ENCODE measurements around the gene PAPPA2.
"Not testable (repeated sequence)": the region's sequence is repeated elsewhere in the genome, so short reads cannot be mapped to it uniquely, and the experiment has no call there.

Gene PAPPA2

GRCh38 chr1:176619261-176619660 lies 156.3 kb downstream of the PAPPA2 start:
- DNase-seq (ENCODE audit: insufficient read length) = no peak
- no peak for FAIRE-seq

DNA sequence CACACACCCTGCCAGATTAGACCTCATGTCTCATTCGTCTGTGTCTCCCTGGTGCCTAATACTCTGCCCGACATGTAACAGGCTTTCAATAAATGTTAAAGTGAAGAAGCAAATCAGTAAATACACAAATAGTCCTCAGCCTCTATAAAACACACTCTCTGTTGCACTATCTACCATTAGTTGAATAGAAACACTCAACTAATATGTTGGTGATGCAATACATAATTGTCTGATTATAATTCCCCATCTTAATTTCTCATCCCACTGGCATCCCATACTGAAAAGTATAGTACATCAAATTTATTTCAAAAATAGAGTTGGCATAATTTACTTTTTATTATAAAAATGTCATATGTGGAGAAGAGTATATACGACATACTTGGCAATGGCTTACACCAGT lies 162.4 kb downstream of the PAPPA2 start:
- TF ChIP-seq POLR2A (IDR thresholded peaks at IDR 0.05; ENCODE audit: low read depth, low read length) (no peak), POLR2AphosphoS5 (IDR thresholded peaks at IDR 0.05; ENCODE audit: low read depth, low read length) (no peak), TAF1 (IDR thresholded peaks at IDR 0.05; ENCODE audit: borderline replicate concordance, low read depth, low read length) (no peak)
- FAIRE-seq (no peak), DNase-seq (ENCODE audit: insufficient read length) (no peak)

More at GRCh38 chr1:176619261-176619660, 156.3 kb downstream of the PAPPA2 start:
- TF ChIP-seq POLR2AphosphoS5 (IDR thresholded peaks at IDR 0.05; ENCODE audit: low read depth, low read length) (no peak), TAF1 (IDR thresholded peaks at IDR 0.05; ENCODE audit: borderline replicate concordance, low read depth, low read length) (no peak), POLR2A (IDR thresholded peaks at IDR 0.05; ENCODE audit: low read depth, low read length) (no peak)

GRCh38 chr1:176626572-176627061 lies 163.6 kb downstream of the PAPPA2 start:
- no peak for FAIRE-seq
- TF ChIP-seq POLR2AphosphoS5 (IDR thresholded peaks at IDR 0.05; ENCODE audit: low read depth, low read length) (no peak), POLR2A (IDR thresholded peaks at IDR 0.05; ENCODE audit: low read depth, low read length) (no peak), TAF1 (IDR thresholded peaks at IDR 0.05; ENCODE audit: borderline replicate concordance, low read depth, low read length) (no peak)
- no peak for DNase-seq (ENCODE audit: insufficient read length)

GRCh38 chr1:176628775-176629174 lies 165.8 kb downstream of the PAPPA2 start:
- DNase-seq (ENCODE audit: insufficient read length) (no peak), FAIRE-seq (no peak)
- TF ChIP-seq POLR2A (IDR thresholded peaks at IDR 0.05; ENCODE audit: low read depth, low read length) = no peak
- no peak for TF ChIP-seq TAF1 (IDR thresholded peaks at IDR 0.05; ENCODE audit: borderline replicate concordance, low read depth, low read length)
- no peak for TF ChIP-seq POLR2AphosphoS5 (IDR thresholded peaks at IDR 0.05; ENCODE audit: low read depth, low read length)

GRCh38 chr1:176634733-176635132 lies 171.8 kb downstream of the PAPPA2 start:
- FAIRE-seq = not testable (repeated sequence)

DNA sequence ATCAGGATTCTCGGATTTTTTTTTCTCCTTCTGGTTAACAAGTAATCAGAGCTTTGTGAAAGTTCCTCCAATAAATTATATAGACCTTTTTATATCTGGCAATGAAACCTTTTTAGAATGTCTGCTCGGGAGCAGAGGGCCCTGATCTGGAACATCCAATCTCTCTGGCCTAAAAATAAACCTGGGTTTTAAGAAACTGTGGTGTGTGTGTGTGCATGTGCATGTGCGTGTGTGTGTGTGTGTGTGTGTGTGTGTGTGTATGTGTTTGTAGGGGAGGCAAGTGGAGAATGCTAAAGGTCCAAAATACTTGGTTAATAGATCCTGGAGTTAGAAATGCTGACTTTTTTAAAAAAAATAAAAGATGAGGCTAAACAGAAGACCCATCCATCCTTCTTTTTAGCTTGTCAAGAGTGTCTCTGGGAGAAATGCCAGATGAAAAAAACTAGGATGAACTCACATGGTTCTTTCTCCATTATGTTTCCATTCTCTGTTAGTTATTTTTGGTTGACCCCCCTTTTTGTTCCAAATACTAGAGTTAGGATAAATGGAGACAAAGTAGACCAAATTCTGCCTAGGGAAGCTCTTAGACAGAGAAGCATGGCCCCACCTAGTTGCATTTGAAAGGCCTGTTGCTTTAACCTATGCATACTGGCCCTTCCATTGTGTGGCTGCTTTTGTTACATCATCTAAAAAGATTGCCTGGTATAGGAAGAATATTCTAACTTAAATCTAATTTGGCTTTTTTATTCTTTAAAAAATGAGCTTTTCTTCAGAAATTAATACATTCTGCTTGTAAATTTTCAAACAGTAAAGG lies 175.9 kb downstream of the PAPPA2 start:
- FAIRE-seq = no peak
- TF ChIP-seq POLR2A (IDR thresholded peaks at IDR 0.05; ENCODE audit: low read depth, low read length) (no peak), TAF1 (IDR thresholded peaks at IDR 0.05; ENCODE audit: borderline replicate concordance, low read depth, low read length) (no peak), POLR2AphosphoS5 (IDR thresholded peaks at IDR 0.05; ENCODE audit: low read depth, low read length) (no peak)
- no peak for DNase-seq (ENCODE audit: insufficient read length)

More at GRCh38 chr1:176634733-176635132, 171.8 kb downstream of the PAPPA2 start:
- DNase-seq (ENCODE audit: insufficient read length) = not testable (repeated sequence)

- FAIRE-seq = no peak
- DNase-seq (ENCODE audit: insufficient read length) = no peak
- no peak for TF ChIP-seq TAF1 (IDR thresholded peaks at IDR 0.05; ENCODE audit: borderline replicate concordance, low read depth, low read length)
- TF ChIP-seq POLR2A (IDR thresholded peaks at IDR 0.05; ENCODE audit: low read depth, low read length) = no peak
- no peak for TF ChIP-seq POLR2AphosphoS5 (IDR thresholded peaks at IDR 0.05; ENCODE audit: low read depth, low read length)
Measured at GRCh38 chr1:176643536-176643935, 180.6 kb downstream of the PAPPA2 start.

DNA sequence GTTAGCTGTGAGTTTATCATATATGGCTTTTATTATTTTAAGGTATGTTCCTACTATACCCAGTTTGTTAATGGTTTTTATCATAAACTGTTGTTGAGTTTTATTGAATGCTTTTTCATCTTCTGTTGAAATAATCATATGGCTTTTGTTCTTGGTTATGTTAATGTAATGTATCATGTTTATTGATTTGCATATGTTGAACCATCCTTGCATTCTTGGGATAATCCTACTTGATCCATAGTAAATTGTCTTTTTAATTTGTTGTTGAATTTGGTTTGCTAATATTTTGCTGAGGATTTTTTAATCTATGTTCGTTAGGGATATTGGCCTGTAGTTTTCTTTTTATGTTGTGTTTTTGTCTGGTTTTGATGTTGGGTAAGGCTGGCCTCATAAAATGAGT lies 185.6 kb downstream of the PAPPA2 start:
- DNase-seq (ENCODE audit: insufficient read length) (no peak), FAIRE-seq (no peak)
- TF ChIP-seq POLR2AphosphoS5 (IDR thresholded peaks at IDR 0.05; ENCODE audit: low read depth, low read length) (no peak), TAF1 (IDR thresholded peaks at IDR 0.05; ENCODE audit: borderline replicate concordance, low read depth, low read length) (no peak), POLR2A (IDR thresholded peaks at IDR 0.05; ENCODE audit: low read depth, low read length) (no peak)

GRCh38 chr1:176656257-176656995 lies 193.5 kb downstream of the PAPPA2 start:
- FAIRE-seq = no peak
- DNase-seq (ENCODE audit: insufficient read length) = no peak
- TF ChIP-seq POLR2A (IDR thresholded peaks at IDR 0.05; ENCODE audit: low read depth, low read length) (no peak), POLR2AphosphoS5 (IDR thresholded peaks at IDR 0.05; ENCODE audit: low read depth, low read length) (no peak), TAF1 (IDR thresholded peaks at IDR 0.05; ENCODE audit: borderline replicate concordance, low read depth, low read length) (no peak)

DNA sequence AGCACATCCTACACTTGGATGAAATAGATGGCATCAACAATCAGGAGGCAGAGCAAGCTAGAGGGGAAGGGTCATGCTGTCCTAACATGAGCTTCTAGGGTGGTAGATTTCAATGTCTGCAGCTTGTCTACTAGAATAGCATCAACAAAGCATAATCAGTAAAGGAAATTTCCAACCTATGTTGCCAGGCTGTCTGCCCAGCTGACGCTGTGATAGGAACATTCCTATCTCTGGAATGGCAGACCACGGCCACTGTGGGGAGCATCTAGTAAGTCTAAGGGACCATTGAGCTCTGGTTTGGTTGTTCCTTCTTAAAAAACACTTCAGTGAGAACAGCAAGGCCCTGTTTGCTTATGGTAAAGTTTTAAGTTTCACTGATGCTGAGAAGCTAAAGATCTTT lies 206.8 kb downstream of the PAPPA2 start:
- DNase-seq (ENCODE audit: insufficient read length) (no peak), FAIRE-seq (no peak)
- TF ChIP-seq POLR2A (IDR thresholded peaks at IDR 0.05; ENCODE audit: low read depth, low read length) (no peak), TAF1 (IDR thresholded peaks at IDR 0.05; ENCODE audit: borderline replicate concordance, low read depth, low read length) (no peak), POLR2AphosphoS5 (IDR thresholded peaks at IDR 0.05; ENCODE audit: low read depth, low read length) (no peak)

- DNase-seq (ENCODE audit: insufficient read length) = no peak
- TF ChIP-seq POLR2AphosphoS5 (IDR thresholded peaks at IDR 0.05; ENCODE audit: low read depth, low read length) (no peak), POLR2A (IDR thresholded peaks at IDR 0.05; ENCODE audit: low read depth, low read length) (no peak), TAF1 (IDR thresholded peaks at IDR 0.05; ENCODE audit: borderline replicate concordance, low read depth, low read length) (no peak)
- FAIRE-seq = no peak
Measured at GRCh38 chr1:176670853-176671252, 207.9 kb downstream of the PAPPA2 start.
